ENCODE results near the gene LIN7B. TPM values are rescaled to one million over a fixed set of nuclear protein-coding genes. Genes with fewer than 3 reads are reported as not detected.

LIN7B gene
- 10 to 100 TPM; 15.7 to 24.9 (median 19.6) TPM for total RNA-seq

- no peak for DNase-seq (ENCODE audit: low spot score in 2 of 2)
- peak in 1 of 2 donors; percentile 26 for TF ChIP-seq POLR2A (IDR thresholded peaks at IDR 0.05)
- TF ChIP-seq, protein P1, sequence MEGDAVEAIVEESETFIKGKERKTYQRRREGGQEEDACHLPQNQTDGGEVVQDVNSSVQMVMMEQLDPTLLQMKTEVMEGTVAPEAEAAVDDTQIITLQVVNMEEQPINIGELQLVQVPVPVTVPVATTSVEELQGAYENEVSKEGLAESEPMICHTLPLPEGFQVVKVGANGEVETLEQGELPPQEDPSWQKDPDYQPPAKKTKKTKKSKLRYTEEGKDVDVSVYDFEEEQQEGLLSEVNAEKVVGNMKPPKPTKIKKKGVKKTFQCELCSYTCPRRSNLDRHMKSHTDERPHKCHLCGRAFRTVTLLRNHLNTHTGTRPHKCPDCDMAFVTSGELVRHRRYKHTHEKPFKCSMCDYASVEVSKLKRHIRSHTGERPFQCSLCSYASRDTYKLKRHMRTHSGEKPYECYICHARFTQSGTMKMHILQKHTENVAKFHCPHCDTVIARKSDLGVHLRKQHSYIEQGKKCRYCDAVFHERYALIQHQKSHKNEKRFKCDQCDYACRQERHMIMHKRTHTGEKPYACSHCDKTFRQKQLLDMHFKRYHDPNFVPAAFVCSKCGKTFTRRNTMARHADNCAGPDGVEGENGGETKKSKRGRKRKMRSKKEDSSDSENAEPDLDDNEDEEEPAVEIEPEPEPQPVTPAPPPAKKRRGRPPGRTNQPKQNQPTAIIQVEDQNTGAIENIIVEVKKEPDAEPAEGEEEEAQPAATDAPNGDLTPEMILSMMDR (IDR thresholded peaks at IDR 0.05) = peak; percentile 56 to 80 (median 71)
- TF ChIP-seq EP300 (IDR thresholded peaks at IDR 0.05) = no peak
- WGBS, 2 donors = 1 to 2% methylated on average over 21 to 36 of the region's 66 CpGs
- Histone ChIP-seq H3K27me3 (no peaks in the 10 kb centered on the region), H3K27ac (peak within 1 kb of the TSS; percentile 60 to 89 (median 84)), H3K36me3 (peaks cover 0 to 6% (median 0%) of the 10 kb centered on the region in 3 donors), H3K9me3 (no peaks in the 10 kb centered on the region), H3K4me1 (peaks cover 0 to 55% (median 15%) of the 10 kb centered on the region in 4 donors), H3K4me3 (peak within 1 kb of the TSS; percentile 60 to 89 (median 74))
Observed at GRCh38 chr19:49113762-49114629, at the start of gene LIN7B. LIN7B (plus strand) TSS chr19:49114370; CDS start chr19:49114405, 35 bp downstream.

GRCh38 chr19:49064768-49065611, 49.2 kb upstream of the LIN7B start, which contains the start of gene NTF4:
NTF4 (minus strand) TSS chr19:49064818; CDS start chr19:49061997, 2,821 bp downstream.
- Histone ChIP-seq H3K27me3 (peaks cover 2 to 91% of the 10 kb centered on the region in 2 donors), H3K27ac (no peak within 1 kb of the TSS), H3K9me3 (no peaks in the 10 kb centered on the region), H3K4me3 (peak within 1 kb of the TSS in 1 of 4 donors; percentile 11), H3K36me3 (no peaks in the 10 kb centered on the region), H3K4me1 (peaks cover 0 to 11% (median 6%) of the 10 kb centered on the region in 4 donors)
- no peak for TF ChIP-seq POLR2A (IDR thresholded peaks at IDR 0.05)
- TF ChIP-seq, protein P1 (IDR thresholded peaks at IDR 0.05) = no peak
- no peak for TF ChIP-seq EP300 (IDR thresholded peaks at IDR 0.05)
- no peak for DNase-seq (ENCODE audit: low spot score in 2 of 2)
- WGBS, 2 donors = 8 to 9% methylated on average over 18 to 23 of the region's 53 CpGs

DNA sequence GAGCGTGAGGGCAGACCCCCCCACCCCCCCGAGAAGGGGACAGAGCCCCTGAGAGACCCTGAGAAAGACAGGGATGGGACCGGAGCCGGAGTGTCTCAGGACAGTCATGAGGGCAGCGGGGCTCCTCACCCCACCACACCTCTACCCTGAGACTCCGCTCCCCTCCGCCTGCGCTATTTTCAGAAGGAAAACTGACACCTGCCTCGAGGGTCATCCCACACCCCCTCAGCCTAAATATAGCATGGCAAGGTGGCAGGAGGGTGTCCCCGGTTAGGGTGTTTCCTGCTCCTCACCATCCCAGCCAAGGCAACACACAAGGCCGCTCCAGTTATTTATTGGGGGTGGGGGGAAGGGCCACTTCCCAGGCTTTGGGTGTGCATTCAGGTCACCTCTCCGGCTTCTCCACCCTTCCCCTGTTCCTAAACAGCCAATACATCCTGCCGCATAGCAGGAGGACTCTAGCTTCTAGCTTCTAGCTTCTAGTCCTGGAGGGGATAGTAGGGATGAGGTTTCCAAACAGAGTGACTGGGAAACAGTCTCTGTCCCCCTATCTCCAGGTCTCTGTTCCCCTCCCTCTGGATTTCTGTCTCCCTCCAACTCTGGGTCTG, 48.2 kb upstream of the LIN7B start:
- no peaks in the 10 kb centered on the region for H3K36me3 ChIP-seq
- peaks cover 0 to 11% (median 6%) of the 10 kb centered on the region in 4 donors for H3K4me1 ChIP-seq
- DNase-seq (ENCODE audit: low spot score in 2 of 2) = no peak
- H3K27me3 ChIP-seq = peaks cover 2 to 97% of the 10 kb centered on the region in 2 donors
- TF ChIP-seq, protein P1 (IDR thresholded peaks at IDR 0.05) = no peak
- TF ChIP-seq POLR2A (IDR thresholded peaks at IDR 0.05) = no peak
- no peak for TF ChIP-seq EP300 (IDR thresholded peaks at IDR 0.05)
- H3K27ac ChIP-seq = no peak overlapping the region
- whole genome bisulfite sequencing, 2 donors = 44 to 53% methylated on average over 10 to 13 of the region's 13 CpGs
- H3K9me3 ChIP-seq = peaks cover 0 to 6% (median 0%) of the 10 kb centered on the region in 4 donors
- no peak overlapping the region for H3K4me3 ChIP-seq

- Histone ChIP-seq H3K4me3 (no peak overlapping the region), H3K9me3 (peaks cover 0 to 6% (median 0%) of the 10 kb centered on the region in 4 donors), H3K36me3 (no peaks in the 10 kb centered on the region), H3K4me1 (peaks cover 0 to 18% (median 6%) of the 10 kb centered on the region in 4 donors), H3K27ac (no peak overlapping the region), H3K27me3 (peaks cover 6 to 96% of the 10 kb centered on the region in 2 donors)
- TF ChIP-seq EP300 (IDR thresholded peaks at IDR 0.05) (no peak), POLR2A (IDR thresholded peaks at IDR 0.05) (no peak)
- TF ChIP-seq, protein P1 (IDR thresholded peaks at IDR 0.05) = no peak
- DNase-seq (ENCODE audit: low spot score in 2 of 2) = no peak
- 48 to 58% methylated on average over 3 of the region's 3 CpGs for WGBS, 2 donors
Observed at GRCh38 chr19:49067554-49067953, 46.6 kb upstream of the LIN7B start.

All from tibial nerve (tissue), 4 donors.